Heart right ventricle (tissue), 16 donors: Measurements from ENCODE around the gene MRPS17. TPM values are rescaled to one million over a fixed set of nuclear protein-coding genes. Genes with fewer than 3 reads are reported as not detected.
A peak's percentile ranks its signal among the peaks of the same experiment; 100 is the strongest.

Experiments used
- ATAC-seq, 8 donors: fragments of 200-7000 bp; cut with Tn5 transposase; one replicate each; pipeline ENCODE4 v1.9.1; 2020; ENCODE audit warnings: mild to moderate bottlenecking in 8 of 8, moderate library complexity in 8 of 8, moderate number of reproducible peaks in 1 of 8
- DNase-seq, 2 donors: peaks; one replicate each; pipeline ENCODE4 v3.0.0-alpha.2; 2020
- H3K27ac ChIP-seq, 10 donors: fragments of 200-600 bp; sonication (generic) in 2 of 10; one replicate each; pipeline versions ENCODE4 v1.5.0 to v1.8.0; 2020 to 2022; ENCODE audit warnings: mild to moderate bottlenecking in 3 of 10
- H3K27me3 ChIP-seq, 7 donors: fragments of 200-600 bp; one replicate each; pipeline ENCODE4 v1.8.0; 2021 to 2022; ENCODE audit warnings: mild to moderate bottlenecking in 2 of 7
- H3K36me3 ChIP-seq, 9 donors: fragments of 200-600 bp; sonication (generic) in 1 of 9; one replicate each; pipeline versions ENCODE4 v1.5.0 to v1.8.0; 2020 to 2022; ENCODE audit warnings: mild to moderate bottlenecking in 2 of 9
- H3K4me1 ChIP-seq, 9 donors: fragments of 200-600 bp; sonication (generic) in 1 of 9; one replicate each; pipeline versions ENCODE4 v1.5.0 to v1.8.0; 2020 to 2022; ENCODE audit warnings: mild to moderate bottlenecking in 4 of 9
- H3K4me3 ChIP-seq, 10 donors: fragments of 200-600 bp; sonication (generic) in 2 of 10; one replicate each; pipeline versions ENCODE4 v1.5.0 to v1.8.0; 2020 to 2022; ENCODE audit warnings: mild to moderate bottlenecking in 7 of 10, moderate library complexity in 2 of 10
- H3K9me3 ChIP-seq, 11 donors: fragments of 200-600 bp in 10 of 11; sonication (generic) in 2 of 11; one replicate each; pipeline versions ENCODE4 v1.5.0 to v1.8.0; 2013 to 2022; ENCODE audit warnings: mild to moderate bottlenecking in 2 of 11, control low read depth in 1 of 11, moderate library complexity in 1 of 11
- CTCF ChIP-seq, 9 donors: fragments of 200-600 bp; sonication (generic) in 2 of 9; IDR thresholded peaks; one replicate each; pipeline versions ENCODE4 v1.5.0 to v1.8.0; 2021 to 2022; ENCODE audit warnings: antibody characterized with exemption in 9 of 9, mild to moderate bottlenecking in 5 of 9, moderate library complexity in 1 of 9
- WGBS, 2 donors: extraction: QIAGEN DNeasy Blood & Tissue Kit; methylation state at CpG; one replicate each; pipeline ENCODE4 v1.1.7; 2013; ENCODE audit warnings: inconsistent platforms in 1 of 2; 5-methylcytosine and 5-hydroxymethylcytosine counted together
- intact Hi-C, 10 donors: fragments of 100-400 bp; cut with DNase I; formaldehyde crosslinking; loops; one replicate each; pipeline versions ENCODE4 v1.11.1 to v1.14.2; 2022
- polyA plus RNA-seq, 2 donors: library from polyadenylated mRNA; stranded (reverse); fragments of 200-250 nt; gene quantifications; one replicate each; pipeline ENCODE4 v1.2.3, GENCODE V29; 2013
- total RNA-seq, 10 donors: library from RNA; stranded (reverse); fragmentation: NEBNext Ultra II Directional in 3 of 10; extraction: Animal tissue kit (Norgen Biotek cat#: 25700) in 3 of 10; gene quantifications; one replicate each; pipeline versions ENCODE4 v1.2.1 to v1.2.4, GENCODE V29; 2021 to 2023
- donor health status: Arrhythmogenic right ventricular cardiomyopathy.
- donor health status: ischemic (EF 13 %, LVEDD 7.1; RV severe dilation, severe dysfunction).
- donor health status: healthy with polysubstance abuse.
- donor health status: DM: no; HTN: yes; CAD: no.
- donor health status: DM: no; HTN: no; CAD: no.
- donor health status: ischemic (EF 25% LVEDD 6.9; RV normal size, moderate dysfunction).
- donor health status: ischemic (EF 25% LVEDD 5.7; RV mildly dilated, moderate dysfunction).
- donor health status: healthy.
- donor health status: DM: yes; HTN: yes; CAD: no.
- donor health status: Ischemic cardiomyopathy.
- donor health status: ischemic (EF 35%, LVEDD 5.7; RV mildly dilated, moderate dysfunction).
- donor health status: nonischemic (EF 11% LVEDD 7.7; RV severe dilation, severe dysfunction).
- donor health status: DM: yes; HTN: yes; CAD: no.
- donor health status: PGD.
- donor health status: ischemic (EF 29% LVEDD 5.4; RV normal size, mild dysfunction).
- donor health status: nonischemic (EF 23%, LVEDD 6.1; RV moderate dilation, normal function).

Gene MRPS17
- total and polyA plus RNA-seq, 12 donors: 15.9 to 23.6 (median 17.6) TPM

- H3K4me3 ChIP-seq: no peak overlapping the region
- TF ChIP-seq CTCF (IDR thresholded peaks at IDR 0.05): no peak
- H3K9me3 ChIP-seq: no peaks in the 10 kb centered on the region
- peak overlapping the region in 9 of 10 donors; percentile 45 to 79 (median 63) for H3K27ac ChIP-seq
- ATAC-seq (peak; percentile 44 to 93 (median 86)), DNase-seq (no peak)
- 44 to 60% methylated on average over 7 of the region's 7 CpGs for WGBS, 2 donors
- H3K4me1 ChIP-seq: peaks cover 0 to 62% (median 16%) of the 10 kb centered on the region in 9 donors
- H3K27me3 ChIP-seq: no peaks in the 10 kb centered on the region
- intact Hi-C loops: no loop called here
- peaks cover 0 to 36% (median 15%) of the 10 kb centered on the region in 9 donors for H3K36me3 ChIP-seq
Observed at GRCh38 chr7:55975988-55976633, 24.4 kb downstream of the MRPS17 start.

DNA sequence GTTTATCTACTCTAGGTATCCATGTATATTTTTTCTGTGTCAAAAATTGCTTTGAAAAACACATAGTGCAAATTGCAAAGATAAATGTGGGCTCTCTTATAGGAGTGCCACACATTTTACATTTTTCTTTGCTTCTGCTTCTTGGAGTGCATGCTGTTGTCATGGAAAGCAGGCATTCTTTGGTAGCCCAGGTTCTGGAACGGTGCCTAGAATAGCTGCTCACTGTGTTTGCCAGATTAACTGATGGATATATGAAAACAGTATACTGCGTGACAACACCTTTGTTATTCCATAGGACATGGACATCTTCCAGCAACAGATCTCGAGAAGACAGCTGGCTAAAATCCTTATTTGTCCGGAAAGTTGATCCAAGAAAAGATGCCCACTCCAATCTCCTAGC lies 26.2 kb downstream of the MRPS17 start:
- Histone ChIP-seq H3K4me1 (peaks cover 0 to 50% (median 8%) of the 10 kb centered on the region in 9 donors), H3K27me3 (no peaks in the 10 kb centered on the region), H3K27ac (peak overlapping the region in 4 of 10 donors; percentile 6 to 79 (median 77)), H3K9me3 (no peaks in the 10 kb centered on the region), H3K4me3 (no peak overlapping the region), H3K36me3 (peaks cover 0 to 54% (median 30%) of the 10 kb centered on the region in 9 donors)
- ATAC-seq (no peak), DNase-seq (no peak)
- intact Hi-C loops: no loop called here
- 36 to 53% methylated on average over 4 of the region's 4 CpGs for WGBS, 2 donors
- TF ChIP-seq CTCF (IDR thresholded peaks at IDR 0.05): no peak

DNA sequence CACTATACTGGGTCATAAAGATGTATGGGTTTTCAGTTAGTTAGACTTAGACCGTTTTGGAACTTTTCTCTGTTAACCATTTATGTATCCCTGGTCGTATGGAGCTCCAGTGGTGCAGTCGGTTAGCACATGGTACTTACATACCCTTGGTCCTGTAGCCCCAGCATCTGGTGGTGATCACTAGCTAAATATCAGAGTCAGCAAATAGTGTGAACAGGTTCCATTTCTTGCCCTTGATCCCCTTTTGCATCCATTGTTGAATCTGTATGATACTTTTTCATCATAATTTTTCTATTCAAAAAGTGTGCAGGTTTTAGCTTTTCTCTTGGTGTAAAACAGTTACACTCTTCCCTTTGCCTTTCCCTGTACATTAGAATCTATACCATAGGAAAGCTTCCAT lies 28.6 kb downstream of the MRPS17 start:
- ATAC-seq (no peak), DNase-seq (no peak)
- Histone ChIP-seq H3K9me3 (no peaks in the 10 kb centered on the region), H3K36me3 (peaks cover 0 to 78% (median 48%) of the 10 kb centered on the region in 9 donors), H3K27ac (no peak overlapping the region), H3K4me1 (peaks cover 0 to 35% (median 8%) of the 10 kb centered on the region in 9 donors), H3K4me3 (no peak overlapping the region), H3K27me3 (no peaks in the 10 kb centered on the region)
- intact Hi-C loops: no loop called here
- TF ChIP-seq CTCF (IDR thresholded peaks at IDR 0.05): no peak
- 86 to 89% methylated on average over 3 of the region's 3 CpGs for WGBS, 2 donors

DNA sequence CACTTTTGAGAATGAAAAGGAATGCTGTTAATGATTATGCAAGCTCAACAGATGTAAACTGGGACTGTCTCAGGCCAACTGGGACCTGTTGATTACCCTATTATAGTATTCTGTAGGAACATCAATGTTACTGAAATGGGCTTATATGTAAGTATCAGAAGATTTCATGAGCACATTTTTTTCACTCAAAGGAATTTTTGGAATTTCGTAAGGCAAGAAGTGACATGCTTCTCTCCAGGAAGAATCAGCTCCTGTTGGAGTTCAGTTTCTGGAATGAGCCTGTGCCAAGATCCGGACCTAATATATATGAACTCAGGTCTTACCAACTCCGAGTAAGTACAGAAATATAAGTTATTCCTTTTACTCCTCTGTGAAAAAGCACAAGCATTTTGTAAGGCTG lies 31.9 kb downstream of the MRPS17 start:
- no peak for TF ChIP-seq CTCF (IDR thresholded peaks at IDR 0.05)
- peaks cover 0 to 100% (median 69%) of the 10 kb centered on the region in 9 donors for H3K36me3 ChIP-seq
- intact Hi-C loops: no loop called here
- 84 to 86% methylated on average over 3 of the region's 3 CpGs for WGBS, 2 donors
- no peak for ATAC-seq
- H3K9me3 ChIP-seq: no peaks in the 10 kb centered on the region
- no peak overlapping the region for H3K27ac ChIP-seq
- H3K4me1 ChIP-seq: peaks cover 0 to 4% (median 0%) of the 10 kb centered on the region in 9 donors
- no peak overlapping the region for H3K4me3 ChIP-seq
- H3K27me3 ChIP-seq: no peaks in the 10 kb centered on the region
- DNase-seq: no peak
